A673 (cell line): ENCODE results near the gene TEX35. TPM values are rescaled to one million over a fixed set of nuclear protein-coding genes. Genes with fewer than 3 reads are reported as not detected.

ENCODE experiments used
- BruUV-seq: library from RNA; stranded (reverse); fragments of 400-500 nt; replicated peaks from 2 replicates; lab custom pipeline; 2021; lab: Mats Ljungman, UMichigan
- CTCF ChIA-PET: fragments of 300-600 bp; sonication (Branson Sonifier 250); formaldehyde crosslinking; loops from one replicate; lab custom pipeline; 2022; ENCODE audit warnings: antibody characterized with exemption; lab: Charles Lee
- POLR2A ChIA-PET: fragments of 300-600 bp; sonication (Branson Sonifier 250); formaldehyde crosslinking; loops from one replicate; lab custom pipeline; 2022; ENCODE audit warnings: antibody characterized with exemption; ENCODE audit not compliant: low non-redundant PET; lab: Charles Lee
- DNase-seq: peaks from one replicate; pipeline ENCODE4 v3.0.0-alpha.2; 2015; ENCODE audit warnings: low spot score
- H3K27ac ChIP-seq: fragments of 200-600 bp; sonication (generic); 2 replicates; pipeline ENCODE4 v1.5.1; 2016; ENCODE audit warnings: mixed run types, low read depth, mild to moderate bottlenecking, mixed read lengths, antibody characterized with exemption, low read length; ENCODE audit not compliant: poor library complexity, severe bottlenecking
- H3K27me3 ChIP-seq: fragments of 200-600 bp; sonication (generic); replicated peaks from 2 replicates; pipeline ENCODE4 v1.6.1; 2017; ENCODE audit warnings: mixed run types, low read depth, mild to moderate bottlenecking, mixed read lengths, antibody characterized with exemption, low read length; ENCODE audit not compliant: insufficient read depth, poor library complexity
- H3K36me3 ChIP-seq: fragments of 200-600 bp; sonication (generic); 2 replicates; pipeline ENCODE4 v1.6.1; 2016; ENCODE audit warnings: mixed run types, mild to moderate bottlenecking, mixed read lengths, antibody characterized with exemption, low read length; ENCODE audit not compliant: insufficient read depth, poor library complexity, severe bottlenecking
- H3K4me1 ChIP-seq: fragments of 200-600 bp; sonication (generic); 2 replicates; pipeline ENCODE4 v1.6.1; 2017; ENCODE audit warnings: mixed run types, mild to moderate bottlenecking, mixed read lengths, antibody characterized with exemption, low read length; ENCODE audit not compliant: insufficient read depth, poor library complexity, severe bottlenecking
- H3K4me3 ChIP-seq: fragments of 200-600 bp; sonication (generic); 2 replicates; pipeline ENCODE4 v1.5.1; 2016; ENCODE audit warnings: low read depth, mixed run types, mild to moderate bottlenecking, mixed read lengths, low read length; ENCODE audit not compliant: poor library complexity, severe bottlenecking
- H3K9me3 ChIP-seq: fragments of 200-600 bp; sonication (generic); 2 replicates; pipeline ENCODE4 v1.6.1; 2016; ENCODE audit warnings: mixed run types, low read depth, mild to moderate bottlenecking, mixed read lengths, antibody characterized with exemption, low read length; ENCODE audit not compliant: poor library complexity, severe bottlenecking
- CTCF ChIP-seq: fragments of 300-800, 200-600 bp; sonication (generic); conservative IDR thresholded peaks from 2 replicates; pipeline ENCODE4 v1.5.1; 2017; ENCODE audit warnings: low read depth, mild to moderate bottlenecking, antibody characterized with exemption, low read length, moderate library complexity, mixed read lengths
- EZH2 ChIP-seq: fragments of 200-600 bp; sonication (generic); IDR thresholded peaks from 2 replicates; pipeline ENCODE4 v1.6.1; 2017; ENCODE audit warnings: borderline replicate concordance, low read depth, mild to moderate bottlenecking, mixed read lengths, antibody characterized with exemption, low read length; ENCODE audit not compliant: poor library complexity, severe bottlenecking
- intact Hi-C: fragments of 100-400 bp; cut with micrococcal nuclease; formaldehyde crosslinking; loops from one replicate; pipeline ENCODE4 v1.10.0; 2022; ENCODE audit not compliant: unreplicated experiment
- total RNA-seq: library from RNA; stranded (reverse); gene quantifications from 2 replicates; pipeline ENCODE4 v1.2.3, GENCODE V29; 2021

TEX35 gene
- total RNA-seq, 1 experiment from 2014 or later, result not detected

GRCh38 chr1:178483251-178483957 lies 29.5 kb upstream of the TEX35 start:
- Histone ChIP-seq H3K27ac (no peak overlapping the region), H3K9me3 (no peaks in the 10 kb centered on the region), H3K27me3 (no peaks in the 10 kb centered on the region), H3K36me3 (no peaks in the 10 kb centered on the region), H3K4me3 (no peak overlapping the region), H3K4me1 (peaks cover 7% of the 10 kb centered on the region)
- CTCF ChIA-PET, result no interaction called here
- BruUV-seq, result no TSS peak
- no peak for DNase-seq
- TF ChIP-seq CTCF, result no peak
- TF ChIP-seq EZH2, result no peak
- POLR2A ChIA-PET, result interaction anchor here (0.6 kb wide), 1 partner anchor 222 kb away, joined by 21 read pairs; no protein-coding TSS in a partner anchor
- intact Hi-C loops, result no loop called here

GRCh38 chr1:178484698-178485225 lies 28.1 kb upstream of the TEX35 start:
- H3K4me1 ChIP-seq, result peaks cover 7% of the 10 kb centered on the region
- H3K27ac ChIP-seq, result no peak overlapping the region
- BruUV-seq, result no TSS peak
- TF ChIP-seq EZH2 (no peak), CTCF (no peak)
- no peaks in the 10 kb centered on the region for H3K36me3 ChIP-seq
- DNase-seq, result no peak
- no peaks in the 10 kb centered on the region for H3K27me3 ChIP-seq
- H3K4me3 ChIP-seq, result no peak overlapping the region
- intact Hi-C loops, result no loop called here
- ChIA-PET POLR2A (no interaction called here), CTCF (no interaction called here)
- H3K9me3 ChIP-seq, result no peaks in the 10 kb centered on the region

GRCh38 chr1:178485541-178485981 lies 27.3 kb upstream of the TEX35 start:
- no TSS peak for BruUV-seq
- Histone ChIP-seq H3K9me3 (no peaks in the 10 kb centered on the region), H3K27ac (no peak overlapping the region), H3K36me3 (no peaks in the 10 kb centered on the region), H3K27me3 (no peaks in the 10 kb centered on the region), H3K4me1 (peaks cover 7% of the 10 kb centered on the region), H3K4me3 (no peak overlapping the region)
- intact Hi-C loops, result no loop called here
- ChIA-PET POLR2A (no interaction called here), CTCF (no interaction called here)
- TF ChIP-seq CTCF, result no peak
- TF ChIP-seq EZH2, result no peak
- DNase-seq, result peak; percentile 19
